Measurements from ENCODE around the gene SPRN.

DNA sequence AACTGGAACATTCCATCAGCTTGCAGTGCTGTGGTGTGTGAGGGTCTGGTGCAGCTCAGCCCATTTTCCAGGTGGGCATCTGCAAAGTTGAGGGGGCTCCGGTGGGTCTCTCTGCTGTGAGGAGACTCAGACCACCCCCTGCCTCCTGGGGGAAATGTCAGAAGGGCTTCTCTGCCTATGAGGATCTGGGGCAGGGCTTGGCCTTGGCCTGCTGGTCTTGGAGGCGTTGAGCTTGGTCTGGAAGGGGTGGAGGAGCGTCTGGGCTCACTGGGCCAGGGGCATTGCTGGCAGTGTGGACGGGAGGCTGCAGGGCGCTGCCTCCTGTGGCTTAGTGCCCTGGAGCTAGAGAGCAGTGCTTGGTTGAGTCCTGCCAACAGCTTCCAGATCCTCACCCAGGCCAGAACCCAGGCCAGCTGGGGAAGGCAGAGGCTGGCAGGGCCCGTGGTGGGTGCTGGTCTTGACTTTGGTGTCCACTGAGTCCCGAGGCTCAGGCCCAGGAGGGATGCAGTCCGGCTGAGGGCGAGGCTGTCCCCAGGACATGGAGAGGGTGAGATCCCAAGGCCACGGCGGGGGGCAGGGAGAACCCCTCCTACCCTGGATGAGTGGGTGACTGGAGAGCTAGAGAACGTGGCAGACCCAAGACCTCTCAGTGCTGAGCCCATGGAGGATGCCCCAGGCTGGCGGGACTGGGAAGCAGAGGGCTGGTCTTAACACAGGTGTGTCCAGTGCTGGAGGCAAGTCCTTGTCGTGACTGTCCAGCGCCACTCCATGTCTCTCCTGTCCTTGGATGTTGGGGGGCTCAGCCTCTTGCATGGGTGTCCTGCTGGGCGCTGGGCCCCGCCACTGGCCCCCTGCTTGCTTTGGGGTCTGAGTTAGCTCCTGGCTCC, 2.8 kb downstream of the SPRN start:
- TF ChIP-seq, protein P1, sequence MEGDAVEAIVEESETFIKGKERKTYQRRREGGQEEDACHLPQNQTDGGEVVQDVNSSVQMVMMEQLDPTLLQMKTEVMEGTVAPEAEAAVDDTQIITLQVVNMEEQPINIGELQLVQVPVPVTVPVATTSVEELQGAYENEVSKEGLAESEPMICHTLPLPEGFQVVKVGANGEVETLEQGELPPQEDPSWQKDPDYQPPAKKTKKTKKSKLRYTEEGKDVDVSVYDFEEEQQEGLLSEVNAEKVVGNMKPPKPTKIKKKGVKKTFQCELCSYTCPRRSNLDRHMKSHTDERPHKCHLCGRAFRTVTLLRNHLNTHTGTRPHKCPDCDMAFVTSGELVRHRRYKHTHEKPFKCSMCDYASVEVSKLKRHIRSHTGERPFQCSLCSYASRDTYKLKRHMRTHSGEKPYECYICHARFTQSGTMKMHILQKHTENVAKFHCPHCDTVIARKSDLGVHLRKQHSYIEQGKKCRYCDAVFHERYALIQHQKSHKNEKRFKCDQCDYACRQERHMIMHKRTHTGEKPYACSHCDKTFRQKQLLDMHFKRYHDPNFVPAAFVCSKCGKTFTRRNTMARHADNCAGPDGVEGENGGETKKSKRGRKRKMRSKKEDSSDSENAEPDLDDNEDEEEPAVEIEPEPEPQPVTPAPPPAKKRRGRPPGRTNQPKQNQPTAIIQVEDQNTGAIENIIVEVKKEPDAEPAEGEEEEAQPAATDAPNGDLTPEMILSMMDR (IDR thresholded peaks at IDR 0.05): no peak
- no peak for TF ChIP-seq POLR2A (IDR thresholded peaks at IDR 0.05)

Measured in heart left ventricle (tissue), 13 donors.